Mesodermal cell (in vitro differentiated cells): ENCODE data around the gene ZBTB32.

ENCODE experiments used
- H3K27ac ChIP-seq: 2 replicates; pipeline ENCODE4 v1.7.0; 2013; ENCODE audit warnings: mild to moderate bottlenecking, low read depth, low read length, moderate library complexity; ENCODE audit not compliant: severe bottlenecking
- H3K36me3 ChIP-seq: 2 replicates; pipeline ENCODE4 v1.7.1; 2013; ENCODE audit warnings: mild to moderate bottlenecking, low read length, moderate library complexity; ENCODE audit not compliant: control insufficient read depth, insufficient read depth
- H3K4me1 ChIP-seq: one replicate; pipeline ENCODE4 v1.7.1; 2013; ENCODE audit warnings: mild to moderate bottlenecking, low read length; ENCODE audit not compliant: insufficient read depth, control insufficient read depth, poor library complexity, severe bottlenecking
- H3K4me3 ChIP-seq: 2 replicates; pipeline ENCODE4 v1.7.0; 2013; ENCODE audit warnings: low read length, control low read depth, mild to moderate bottlenecking; ENCODE audit not compliant: insufficient read depth, poor library complexity, severe bottlenecking; ENCODE audit errors: extremely low read depth
- H3K9me3 ChIP-seq: 2 replicates; pipeline ENCODE4 v1.7.1; 2013; ENCODE audit warnings: mild to moderate bottlenecking, low read length, moderate library complexity; ENCODE audit not compliant: control insufficient read depth
- WGBS, 2 experiments: methylation state at CpG; one replicate each; pipeline ENCODE4 v1.1.5; 2013; ENCODE audit warnings: missing lambda C conversion rate in 2 of 2; ENCODE audit not compliant: insufficient coverage in 2 of 2; 5-methylcytosine and 5-hydroxymethylcytosine counted together

ZBTB32 gene

GRCh38 chr19:35729763-35730162 is 25.4 kb downstream of the ZBTB32 start:
- Histone ChIP-seq H3K27ac (no peak overlapping the region), H3K4me1 (peaks cover 3% of the 10 kb centered on the region), H3K36me3 (peaks cover 98% of the 10 kb centered on the region), H3K9me3 (no peaks in the 10 kb centered on the region), H3K4me3 (no peak overlapping the region)
- WGBS, 2 experiments: 94 to 97% methylated on average over 11 of the region's 11 CpGs

DNA sequence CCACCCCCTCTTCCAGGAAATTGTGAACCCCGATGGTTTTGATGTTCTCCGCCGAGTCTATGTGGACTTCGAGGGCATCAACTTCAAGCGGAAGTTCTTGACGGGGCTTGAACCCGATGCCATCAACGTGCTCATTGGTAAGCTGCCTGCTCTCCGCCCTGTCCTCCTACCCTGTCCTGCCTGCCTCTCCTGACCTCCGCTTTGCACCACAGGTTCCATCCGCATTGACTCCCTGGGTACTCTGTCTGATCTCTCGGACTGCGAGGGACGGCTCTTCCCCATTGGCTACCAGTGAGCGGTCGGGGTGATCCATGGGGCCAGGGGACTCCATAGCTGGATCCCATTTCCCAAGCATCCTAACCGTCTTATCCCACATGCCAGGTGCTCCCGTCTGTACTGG is 26.0 kb downstream of the ZBTB32 start:
- WGBS, 2 experiments: 95 to 96% methylated on average over 18 of the region's 18 CpGs
- peaks cover 3% of the 10 kb centered on the region for H3K4me1 ChIP-seq
- no peak overlapping the region for H3K4me3 ChIP-seq
- peaks cover 98% of the 10 kb centered on the region for H3K36me3 ChIP-seq
- H3K27ac ChIP-seq: no peak overlapping the region
- no peaks in the 10 kb centered on the region for H3K9me3 ChIP-seq

DNA sequence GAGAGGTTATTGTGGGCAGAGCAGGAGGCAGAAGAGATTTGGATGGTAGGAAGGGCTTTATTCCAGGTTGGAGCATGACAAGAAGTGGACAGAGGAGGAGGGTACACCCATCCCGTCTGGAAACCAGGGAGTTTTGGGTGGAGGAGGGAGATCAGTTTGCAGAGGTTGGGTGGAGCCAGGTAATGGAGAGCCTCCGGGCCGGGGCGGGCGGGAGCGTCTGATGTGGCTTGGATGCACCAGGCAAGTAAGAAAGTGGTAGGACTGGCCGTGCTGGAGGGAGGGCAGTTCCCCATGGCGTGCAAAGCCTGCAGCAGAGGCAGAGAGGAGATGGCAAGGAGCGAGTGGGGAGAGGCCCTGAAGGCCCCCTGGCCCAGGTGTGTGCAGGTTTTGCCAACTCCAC is 27.0 kb downstream of the ZBTB32 start:
- H3K27ac ChIP-seq: no peak overlapping the region
- peaks cover 3% of the 10 kb centered on the region for H3K4me1 ChIP-seq
- H3K4me3 ChIP-seq: no peak overlapping the region
- 96 to 97% methylated on average over 8 of the region's 9 CpGs for WGBS, 2 experiments
- H3K36me3 ChIP-seq: peaks cover 97% of the 10 kb centered on the region
- H3K9me3 ChIP-seq: no peaks in the 10 kb centered on the region

- no peak overlapping the region for H3K4me3 ChIP-seq
- no peak overlapping the region for H3K27ac ChIP-seq
- H3K9me3 ChIP-seq: no peaks in the 10 kb centered on the region
- WGBS, 2 experiments: 88 to 93% methylated on average over 11 to 13 of the region's 21 CpGs
- peaks cover 97% of the 10 kb centered on the region for H3K36me3 ChIP-seq
- peaks cover 3% of the 10 kb centered on the region for H3K4me1 ChIP-seq
Measured at GRCh38 chr19:35731779-35732405, 27.5 kb downstream of the ZBTB32 start.

GRCh38 chr19:35732540-35733179 is 28.3 kb downstream of the ZBTB32 start:
- Histone ChIP-seq H3K4me3 (no peak overlapping the region), H3K27ac (no peak overlapping the region), H3K36me3 (peaks cover 97% of the 10 kb centered on the region), H3K4me1 (peaks cover 3% of the 10 kb centered on the region), H3K9me3 (no peaks in the 10 kb centered on the region)
- 95 to 97% methylated on average over 21 to 23 of the region's 25 CpGs for WGBS, 2 experiments

DNA sequence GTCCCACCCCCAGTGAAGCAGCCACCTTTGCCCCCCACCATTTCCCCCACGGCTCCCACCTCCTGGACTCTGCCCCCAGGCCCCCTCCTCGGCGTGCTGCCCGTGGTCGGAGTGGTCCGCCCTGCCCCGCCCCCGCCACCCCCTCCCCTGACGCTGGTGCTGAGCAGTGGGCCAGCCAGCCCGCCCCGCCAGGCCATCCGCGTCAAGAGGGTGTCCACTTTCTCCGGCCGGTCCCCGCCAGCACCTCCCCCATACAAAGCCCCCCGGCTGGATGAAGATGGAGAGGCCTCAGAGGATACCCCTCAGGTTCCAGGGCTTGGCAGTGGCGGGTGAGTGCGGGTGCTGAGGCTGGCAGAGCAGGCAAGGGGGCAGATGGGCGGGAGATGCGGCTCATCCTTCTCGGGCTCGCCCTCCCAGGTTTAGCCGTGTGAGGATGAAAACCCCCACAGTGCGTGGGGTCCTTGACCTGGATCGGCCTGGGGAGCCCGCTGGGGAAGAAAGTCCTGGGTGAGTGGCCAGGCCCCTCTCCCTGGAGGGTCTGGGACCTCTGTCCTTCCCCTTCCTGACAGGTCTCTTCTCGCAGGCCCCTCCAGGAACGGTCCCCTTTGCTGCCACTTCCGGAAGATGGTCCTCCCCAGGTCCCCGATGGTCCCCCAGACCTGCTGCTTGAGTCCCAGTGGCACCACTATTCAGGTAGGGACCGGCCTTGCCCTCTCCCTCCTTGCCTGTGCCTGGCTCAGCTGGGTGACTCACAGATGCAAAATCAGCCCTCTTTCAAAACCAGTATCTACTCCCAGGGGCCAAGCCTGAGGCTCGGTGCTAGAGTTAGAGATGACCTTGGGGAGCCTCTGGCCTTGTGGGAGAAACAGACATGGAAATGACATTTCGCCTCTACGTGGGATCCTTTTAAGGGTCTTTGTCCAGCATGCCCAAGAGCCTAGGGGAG is 29.1 kb downstream of the ZBTB32 start:
- Histone ChIP-seq H3K4me3 (no peak overlapping the region), H3K36me3 (peaks cover 97% of the 10 kb centered on the region), H3K9me3 (no peaks in the 10 kb centered on the region), H3K4me1 (peaks cover 3% of the 10 kb centered on the region), H3K27ac (no peak overlapping the region)
- WGBS, 2 experiments: 93 to 98% methylated on average over 16 to 22 of the region's 35 CpGs

GRCh38 chr19:35734273-35734672 is 29.9 kb downstream of the ZBTB32 start:
- Histone ChIP-seq H3K4me3 (no peak overlapping the region), H3K36me3 (peaks cover 97% of the 10 kb centered on the region), H3K27ac (no peak overlapping the region), H3K9me3 (no peaks in the 10 kb centered on the region), H3K4me1 (peaks cover 3% of the 10 kb centered on the region)
- 98% methylated on average over 8 of the region's 8 CpGs for WGBS, 2 experiments

- H3K4me1 ChIP-seq: peaks cover 8% of the 10 kb centered on the region
- H3K27ac ChIP-seq: no peak overlapping the region
- H3K9me3 ChIP-seq: no peaks in the 10 kb centered on the region
- H3K4me3 ChIP-seq: no peak overlapping the region
- 91 to 97% methylated on average over 5 of the region's 5 CpGs for WGBS, 2 experiments
- H3K36me3 ChIP-seq: peaks cover 92% of the 10 kb centered on the region
Measured at GRCh38 chr19:35734889-35735288, 30.5 kb downstream of the ZBTB32 start.

DNA sequence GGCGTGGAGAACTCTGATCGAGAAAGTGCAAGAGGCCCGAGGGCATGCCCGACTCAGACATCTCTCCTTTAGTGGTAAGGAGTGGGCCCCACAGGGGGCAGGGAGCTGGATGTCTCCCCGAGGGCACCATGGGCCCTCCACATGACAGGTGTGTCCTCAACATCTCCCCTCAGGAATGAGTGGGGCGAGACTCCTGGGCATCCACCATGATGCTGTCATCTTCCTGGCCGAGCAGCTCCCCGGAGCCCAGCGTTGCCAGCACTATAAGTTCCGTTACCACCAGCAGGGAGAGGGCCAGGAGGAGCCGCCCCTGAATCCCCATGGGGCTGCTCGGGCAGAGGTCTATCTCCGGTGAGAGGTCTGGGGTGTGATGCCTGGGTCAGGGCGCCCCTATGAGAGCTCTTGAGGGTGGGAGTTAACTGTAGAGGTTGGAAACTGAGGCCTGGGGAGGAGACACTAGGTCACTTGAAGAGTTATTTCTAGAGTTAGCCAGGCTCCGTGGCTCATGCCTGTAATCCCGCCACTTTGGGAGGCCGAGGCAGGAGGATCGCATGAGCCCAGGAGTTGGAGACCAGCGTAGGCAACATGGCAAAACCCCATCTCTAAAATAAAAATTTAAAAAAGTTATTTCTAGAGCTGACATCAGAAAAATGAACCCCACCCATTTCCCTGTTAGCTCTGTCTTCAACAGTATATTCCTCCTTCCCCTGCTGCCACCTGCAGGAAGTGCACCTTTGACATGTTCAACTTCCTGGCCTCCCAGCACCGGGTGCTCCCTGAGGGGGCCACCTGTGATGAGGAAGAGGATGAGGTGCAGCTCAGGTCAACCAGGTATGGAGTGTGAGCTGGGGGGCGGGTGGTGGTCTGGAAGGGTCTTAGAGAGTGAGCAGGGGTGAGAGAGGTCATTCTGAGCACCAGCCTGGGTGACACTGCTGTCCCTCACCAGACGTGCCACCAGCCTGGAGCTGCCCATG is 32.8 kb downstream of the ZBTB32 start:
- H3K27ac ChIP-seq: no peak overlapping the region
- H3K4me1 ChIP-seq: peaks cover 12% of the 10 kb centered on the region
- no peak overlapping the region for H3K4me3 ChIP-seq
- 96 to 97% methylated on average over 10 to 20 of the region's 22 CpGs for WGBS, 2 experiments
- peaks cover 70% of the 10 kb centered on the region for H3K36me3 ChIP-seq
- H3K9me3 ChIP-seq: no peaks in the 10 kb centered on the region
